B cell (primary cell): Measurements from ENCODE around the gene SIL1.

Experiments used
- CTCF ChIP-seq: fragments of 200-600 bp; IDR thresholded peaks from one replicate; pipeline ENCODE4 v1.8.0; 2022; ENCODE audit warnings: antibody characterized with exemption, mild to moderate bottlenecking
- EZH2 ChIP-seq: IDR thresholded peaks from 2 replicates; pipeline ENCODE4 v1.6.1; 2012; ENCODE audit warnings: borderline replicate concordance, low read depth, mild to moderate bottlenecking, moderate library complexity, low read length; ENCODE audit not compliant: insufficient read depth, poor library complexity, severe bottlenecking

DNA sequence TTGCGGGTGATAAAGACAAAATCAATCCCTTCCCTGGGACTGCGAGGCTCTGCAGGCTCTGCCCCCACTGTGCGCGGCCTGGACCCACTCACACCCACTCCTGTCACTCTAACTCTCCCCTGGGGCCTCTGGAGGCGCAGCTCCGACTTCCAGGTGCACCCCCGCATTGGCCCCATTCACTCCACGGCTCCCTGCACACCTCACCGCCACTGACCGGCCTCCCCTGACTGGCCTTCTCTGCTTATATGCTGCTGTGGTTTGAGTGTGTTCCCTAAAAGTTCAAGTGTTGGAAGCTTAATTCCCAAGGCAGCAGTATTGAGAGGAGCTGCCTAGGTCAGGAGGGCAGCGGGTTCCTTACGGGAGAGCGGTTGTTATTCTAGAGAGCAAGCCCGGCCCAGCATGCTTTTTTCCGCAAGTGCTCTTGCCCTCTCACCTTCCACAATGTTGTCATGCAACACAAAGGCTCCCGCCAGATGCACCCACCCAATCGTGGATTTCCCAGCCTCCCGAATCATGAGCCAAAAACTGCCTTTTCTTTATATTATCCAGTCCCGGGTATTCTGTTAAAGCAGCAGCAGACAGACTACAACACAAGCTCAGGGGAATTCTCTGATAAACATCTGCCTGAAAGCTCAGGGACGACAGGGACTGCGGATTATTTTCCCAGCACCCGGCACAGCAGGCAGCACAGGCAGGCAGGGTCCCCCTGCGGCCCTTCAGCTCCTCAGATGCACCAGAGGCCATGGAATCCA is 249.5 kb downstream of the SIL1 start:
- no peak for TF ChIP-seq EZH2
- TF ChIP-seq CTCF = no peak
